ENCODE results near the gene TTLL10. TPM values are rescaled to one million over a fixed set of nuclear protein-coding genes. Genes with fewer than 3 reads are reported as not detected.

The TTLL10 gene
- total and polyA plus RNA-seq, 2 of the 8 experiments (the other 6 are each of a cell fraction or from before 2014, with no cell fraction given) = 1.1 to 1.7 TPM

GRCh38 chr1:1145547-1145914 lies 28.1 kb upstream of the TTLL10 start:
- Histone ChIP-seq H3K36me3 (ENCODE audit: control insufficient read depth in 2 of 4, insufficient read depth in 4 of 4, low read length in 3 of 4) (no peaks in the 10 kb centered on the region), H4K5ac (ENCODE audit: insufficient read length, low read depth, low read length) (no peak overlapping the region), H3K4me2 (ENCODE audit: insufficient read depth in 1 of 2, low read depth in 2 of 2, low read length in 2 of 2) (no peak overlapping the region), H2BK20ac (ENCODE audit: low read length) (no peak overlapping the region), H3K23me2 (ENCODE audit: low read depth, low read length) (no peaks in the 10 kb centered on the region), H3K79me2 (ENCODE audit: control insufficient read depth in 1 of 2, insufficient read depth in 2 of 2, low read length in 2 of 2) (no peaks in the 10 kb centered on the region), H3K27ac (ENCODE audit: low read depth, low read length) (no peak overlapping the region), H4K20me1 (replicated peaks in 1 of 2; ENCODE audit: control insufficient read depth in 1 of 2, insufficient read depth in 2 of 2, low read length in 2 of 2) (no peaks in the 10 kb centered on the region), H2BK12ac (ENCODE audit: low read depth, low read length) (peak overlapping the region; percentile 60; the same call in 1 of the 2 replicates), H4K8ac (ENCODE audit: extremely low read depth, insufficient read depth, low read length) (peak overlapping the region; percentile 68; the same call in 1 of the 2 replicates), H3K79me1 (ENCODE audit: low read depth, low read length) (no peaks in the 10 kb centered on the region), H3K23ac (ENCODE audit: insufficient read length) (no peak overlapping the region), H3K9ac (replicated peaks in 1 of 4; ENCODE audit: extremely low read depth in 1 of 4, low read depth in 3 of 4, low read length in 3 of 4) (no peak overlapping the region), H2BK5ac (ENCODE audit: low read depth, low read length) (no peak overlapping the region), H3K56ac (replicated peaks; ENCODE audit: insufficient read length, low read depth, low read length) (no peak overlapping the region), H3K4me3 (ENCODE audit: extremely low read depth in 1 of 4, insufficient read depth in 2 of 4, low read depth in 3 of 4, low read length in 4 of 4) (no peak overlapping the region), H2BK15ac (ENCODE audit: low read length) (peak overlapping the region; percentile 29; the same call in 1 of the 2 replicates), H2BK120ac (replicated peaks; ENCODE audit: low read depth, low read length) (no peak overlapping the region), H2AFZ (ENCODE audit: low read length) (no peak overlapping the region), H3K18ac (ENCODE audit: extremely low read depth, low read length) (no peak overlapping the region), H3K4ac (replicated peaks; ENCODE audit: insufficient read length, low read depth, low read length) (no peak overlapping the region), H3K9me3 (ENCODE audit: insufficient read depth in 2 of 2, low read depth in 1 of 2, low read length in 1 of 2) (no peaks in the 10 kb centered on the region), H3K27me3 (replicated peaks in 1 of 4; ENCODE audit: control insufficient read depth in 3 of 4, extremely low read depth in 1 of 4, insufficient read depth in 3 of 4, low read length in 3 of 4) (no peaks in the 10 kb centered on the region; a peak in 2 of 7 replicates), H2AK5ac (ENCODE audit: low read depth, low read length) (0 out of 2 replicates have a peak overlapping the region, but pooled peaks have one; percentile 4), H3K14ac (ENCODE audit: insufficient read length) (no peak overlapping the region), H4K91ac (replicated peaks; ENCODE audit: insufficient read length, low read length) (peak overlapping the region; percentile 74), H3K4me1 (replicated peaks in 1 of 4; ENCODE audit: control insufficient read depth in 3 of 4, insufficient read depth in 4 of 4, low read length in 3 of 4) (peaks cover 0 to 11% (median 1%) of the 10 kb centered on the region in 4 experiments; a peak in 4 of 7 replicates)
- DNase-seq (ENCODE audit: low read depth in 1 of 2, low spot score in 2 of 2) = no peak
- no peak for FAIRE-seq
- CTCF ChIA-PET (ENCODE audit: partially characterized antibody) = interaction anchor here (1.5 kb wide), 1 partner anchor 17 kb away, joined by 6 read pairs; no protein-coding TSS in a partner anchor
- WGBS, 2 experiments (ENCODE audit: extremely low coverage in 1 of 2, insufficient coverage in 1 of 2, insufficient read length in 1 of 2, insufficient replicate concordance in 2 of 2, low coverage in 1 of 2, low lambda C conversion rate in 2 of 2, missing lambda C conversion rate in 1 of 2) = 95% methylated on average over 9 of the region's 9 CpGs; no CpG with 5 or more reads in 1 of the 2 experiments
- POLR2A ChIA-PET (ENCODE audit: partially characterized antibody) = no interaction called here
- TF ChIP-seq GABPA (IDR thresholded peaks at IDR 0.05; ENCODE audit: borderline replicate concordance, insufficient read depth, low read length) (no peak), TEAD4 (IDR thresholded peaks at IDR 0.05; ENCODE audit: low read depth, low read length) (no peak), POLR2AphosphoS5 (IDR thresholded peaks at IDR 0.05; ENCODE audit: low read depth, low read length) (no peak), BRCA1 (IDR thresholded peaks at IDR 0.05; ENCODE audit: low read depth, low read length) (no peak), SAP30 (IDR thresholded peaks at IDR 0.05; ENCODE audit: insufficient read depth, insufficient replicate concordance, low read length) (no peak), KDM4A (IDR thresholded peaks at IDR 0.05; ENCODE audit: low read depth, low read length, severe bottlenecking) (no peak), SP2 (IDR thresholded peaks at IDR 0.05; ENCODE audit: low read length) (no peak), SIRT6 (IDR thresholded peaks at IDR 0.05; ENCODE audit: low read length) (no peak), ZNF274 (IDR thresholded peaks at IDR 0.05; ENCODE audit: borderline replicate concordance, extremely low read depth, low read length) (no peak), RXRA (IDR thresholded peaks at IDR 0.05; ENCODE audit: insufficient read depth, low read depth, low read length) (no peak), RAD21 (IDR thresholded peaks at IDR 0.05 in 1 of 2, conservative IDR thresholded peaks at IDR 0.05 in 1 of 2; ENCODE audit: low read depth in 2 of 2, low read length in 2 of 2) (no peak), BCL11A (IDR thresholded peaks at IDR 0.05; ENCODE audit: low read depth in 2 of 2, low read length in 2 of 2) (no peak), CBX8 (IDR thresholded peaks at IDR 0.05; ENCODE audit: borderline replicate concordance, low read depth, low read length) (no peak), CTBP2 (IDR thresholded peaks at IDR 0.05; ENCODE audit: borderline replicate concordance, insufficient read depth, insufficient read length, low read length) (no peak)

Measured in H1 (cell line).